Measurements from ENCODE around the gene CAD.

- TF ChIP-seq CTCF (IDR thresholded peaks at IDR 0.05), result no peak
- no peak for TF ChIP-seq POLR2A (IDR thresholded peaks at IDR 0.05)
These were observed 1.9 kb downstream of the CAD start for GRCh38 chr2:27219091-27219490.

Data from Peyer's patch (tissue), 4 donors.